ENCODE results near the gene PKMYT1. TPM values are rescaled to one million over a fixed set of nuclear protein-coding genes. Genes with fewer than 3 reads are reported as not detected.

PKMYT1 gene
- total RNA-seq, 1 experiment from 2014 or later, result 128 TPM

GRCh38 chr16:3026609-3027488, 46.6 kb upstream of the PKMYT1 start:
- intact Hi-C loops (cut with micrococcal nuclease; ENCODE audit: unreplicated experiment), result no loop called here
- TF ChIP-seq, protein P1, sequence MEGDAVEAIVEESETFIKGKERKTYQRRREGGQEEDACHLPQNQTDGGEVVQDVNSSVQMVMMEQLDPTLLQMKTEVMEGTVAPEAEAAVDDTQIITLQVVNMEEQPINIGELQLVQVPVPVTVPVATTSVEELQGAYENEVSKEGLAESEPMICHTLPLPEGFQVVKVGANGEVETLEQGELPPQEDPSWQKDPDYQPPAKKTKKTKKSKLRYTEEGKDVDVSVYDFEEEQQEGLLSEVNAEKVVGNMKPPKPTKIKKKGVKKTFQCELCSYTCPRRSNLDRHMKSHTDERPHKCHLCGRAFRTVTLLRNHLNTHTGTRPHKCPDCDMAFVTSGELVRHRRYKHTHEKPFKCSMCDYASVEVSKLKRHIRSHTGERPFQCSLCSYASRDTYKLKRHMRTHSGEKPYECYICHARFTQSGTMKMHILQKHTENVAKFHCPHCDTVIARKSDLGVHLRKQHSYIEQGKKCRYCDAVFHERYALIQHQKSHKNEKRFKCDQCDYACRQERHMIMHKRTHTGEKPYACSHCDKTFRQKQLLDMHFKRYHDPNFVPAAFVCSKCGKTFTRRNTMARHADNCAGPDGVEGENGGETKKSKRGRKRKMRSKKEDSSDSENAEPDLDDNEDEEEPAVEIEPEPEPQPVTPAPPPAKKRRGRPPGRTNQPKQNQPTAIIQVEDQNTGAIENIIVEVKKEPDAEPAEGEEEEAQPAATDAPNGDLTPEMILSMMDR (conservative IDR thresholded peaks at IDR 0.05; ENCODE audit: low read depth, low read length), result no peak
- TF ChIP-seq EZH2 (IDR thresholded peaks at IDR 0.05; ENCODE audit: borderline replicate concordance, low read depth, low read length, poor library complexity, severe bottlenecking), result no peak
- Histone ChIP-seq H3K27ac (ENCODE audit: low read depth, low read length, poor library complexity, severe bottlenecking) (no peak overlapping the region), H3K4me1 (ENCODE audit: insufficient read depth, low read length, poor library complexity, severe bottlenecking) (peaks cover 29% of the 10 kb centered on the region), H3K4me3 (ENCODE audit: low read depth, low read length, poor library complexity, severe bottlenecking) (no peak overlapping the region), H3K36me3 (ENCODE audit: insufficient read depth, low read length, poor library complexity, severe bottlenecking) (peaks cover 3% of the 10 kb centered on the region), H3K27me3 (replicated peaks; ENCODE audit: insufficient read depth, low read depth, low read length, poor library complexity) (peaks cover 20% of the 10 kb centered on the region), H3K9me3 (ENCODE audit: low read depth, low read length, poor library complexity, severe bottlenecking) (no peaks in the 10 kb centered on the region)
- CTCF ChIA-PET, result interaction anchor here (0.6 to 0.9 kb wide), 2 partner anchors 21 to 33 kb away, joined by 3 to 6 read pairs; no protein-coding TSS in a partner anchor
- BruUV-seq (replicated peaks), result no TSS peak
- POLR2A ChIA-PET (ENCODE audit: low non-redundant PET), result no interaction called here
- DNase-seq (ENCODE audit: low spot score), result no peak

DNA sequence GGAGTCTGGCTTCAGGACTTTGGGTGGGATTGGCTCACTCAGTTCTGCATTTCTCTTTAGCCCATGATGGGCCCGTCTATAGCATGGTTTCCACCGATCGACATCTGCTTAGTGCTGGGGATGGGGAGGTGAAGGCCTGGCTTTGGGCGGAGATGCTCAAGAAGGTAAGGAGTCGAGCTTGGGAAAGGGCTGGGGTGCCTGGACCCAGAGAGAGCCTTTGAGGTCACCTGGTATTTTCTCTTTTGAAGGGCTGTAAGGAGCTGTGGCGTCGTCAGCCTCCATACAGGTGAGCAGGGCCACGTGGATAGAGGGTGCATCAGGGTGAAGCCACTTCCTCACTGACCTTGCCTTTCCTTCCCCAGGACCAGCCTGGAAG, 45.7 kb upstream of the PKMYT1 start:
- Histone ChIP-seq H3K4me3 (ENCODE audit: low read depth, low read length, poor library complexity, severe bottlenecking) (no peak overlapping the region), H3K27ac (ENCODE audit: low read depth, low read length, poor library complexity, severe bottlenecking) (no peak overlapping the region), H3K27me3 (replicated peaks; ENCODE audit: insufficient read depth, low read depth, low read length, poor library complexity) (peaks cover 20% of the 10 kb centered on the region), H3K9me3 (ENCODE audit: low read depth, low read length, poor library complexity, severe bottlenecking) (no peaks in the 10 kb centered on the region), H3K4me1 (ENCODE audit: insufficient read depth, low read length, poor library complexity, severe bottlenecking) (peaks cover 34% of the 10 kb centered on the region), H3K36me3 (ENCODE audit: insufficient read depth, low read length, poor library complexity, severe bottlenecking) (peaks cover 3% of the 10 kb centered on the region)
- no peak for DNase-seq (ENCODE audit: low spot score)
- POLR2A ChIA-PET (ENCODE audit: low non-redundant PET), result no interaction called here
- intact Hi-C loops (cut with micrococcal nuclease; ENCODE audit: unreplicated experiment), result no loop called here
- TF ChIP-seq EZH2 (IDR thresholded peaks at IDR 0.05; ENCODE audit: borderline replicate concordance, low read depth, low read length, poor library complexity, severe bottlenecking), result no peak
- TF ChIP-seq, protein P1 (conservative IDR thresholded peaks at IDR 0.05; ENCODE audit: low read depth, low read length), result no peak
- BruUV-seq (replicated peaks), result no TSS peak
- CTCF ChIA-PET, result interaction anchor here (0.9 kb wide), 1 partner anchor 34 kb away, joined by 3 read pairs; no protein-coding TSS in a partner anchor

GRCh38 chr16:3025032-3026002, 45.1 kb upstream of the PKMYT1 start:
- ChIA-PET CTCF (interaction anchor here (0.6 kb wide), 1 partner anchor 34 kb away, joined by 5 read pairs; no protein-coding TSS in a partner anchor), POLR2A (ENCODE audit: low non-redundant PET) (no interaction called here)
- H3K9me3 ChIP-seq (ENCODE audit: low read depth, low read length, poor library complexity, severe bottlenecking), result no peaks in the 10 kb centered on the region
- no TSS peak for BruUV-seq (replicated peaks)
- no peak for DNase-seq (ENCODE audit: low spot score)
- peaks cover 3% of the 10 kb centered on the region for H3K36me3 ChIP-seq (ENCODE audit: insufficient read depth, low read length, poor library complexity, severe bottlenecking)
- TF ChIP-seq, protein P1 (conservative IDR thresholded peaks at IDR 0.05; ENCODE audit: low read depth, low read length), result no peak
- intact Hi-C loops (cut with micrococcal nuclease; ENCODE audit: unreplicated experiment), result no loop called here
- peaks cover 16% of the 10 kb centered on the region for H3K27me3 ChIP-seq (replicated peaks; ENCODE audit: insufficient read depth, low read depth, low read length, poor library complexity)
- no peak overlapping the region for H3K27ac ChIP-seq (ENCODE audit: low read depth, low read length, poor library complexity, severe bottlenecking)
- peaks cover 34% of the 10 kb centered on the region for H3K4me1 ChIP-seq (ENCODE audit: insufficient read depth, low read length, poor library complexity, severe bottlenecking)
- no peak overlapping the region for H3K4me3 ChIP-seq (ENCODE audit: low read depth, low read length, poor library complexity, severe bottlenecking)
